ENCODE results near the gene TACC3.
"Not testable (repeated sequence)": the region's sequence is repeated elsewhere in the genome, so short reads cannot be mapped to it uniquely, and the experiment has no call there.

TACC3 gene

GRCh38 chr4:1701671-1702070 is 19.6 kb upstream of the TACC3 start:
- DNase-seq (ENCODE audit: low read depth in 2 of 2, low spot score in 1 of 2) = not testable (repeated sequence)

- DNase-seq (ENCODE audit: low read depth in 2 of 2, low spot score in 1 of 2) = no peak
These were observed 17.5 kb upstream of the TACC3 start for GRCh38 chr4:1703867-1704266.

GRCh38 chr4:1705732-1706131 is 15.6 kb upstream of the TACC3 start:
- no peak for DNase-seq (ENCODE audit: low read depth in 2 of 2, low spot score in 1 of 2)

GRCh38 chr4:1706358-1706757 is 15.0 kb upstream of the TACC3 start:
- DNase-seq (ENCODE audit: low read depth in 2 of 2, low spot score in 1 of 2) = no peak

- no peak for DNase-seq (ENCODE audit: low read depth in 2 of 2, low spot score in 1 of 2)
These were observed 12.7 kb upstream of the TACC3 start for GRCh38 chr4:1708581-1708980.

GRCh38 chr4:1711055-1711570 is 10.2 kb upstream of the TACC3 start:
- DNase-seq (ENCODE audit: low read depth in 2 of 2, low spot score in 1 of 2) = no peak

GRCh38 chr4:1711571-1712215 is 9.6 kb upstream of the TACC3 start:
- no peak for DNase-seq (ENCODE audit: low read depth in 2 of 2, low spot score in 1 of 2)

GRCh38 chr4:1712216-1713002 is 8.9 kb upstream of the TACC3 start, which contains the start of gene SLBP:
Gene SLBP (minus strand): TSS chr4:1712319. CDS start chr4:1712188, 131 bp downstream.
- peak; percentile 95 to 97 for DNase-seq (ENCODE audit: low read depth in 2 of 2, low spot score in 1 of 2)

GRCh38 chr4:1713003-1713851 is 8.1 kb upstream of the TACC3 start:
- no peak for DNase-seq (ENCODE audit: low read depth in 2 of 2, low spot score in 1 of 2)

GRCh38 chr4:1714303-1715001 is 6.9 kb upstream of the TACC3 start:
- DNase-seq (ENCODE audit: low read depth in 2 of 2, low spot score in 1 of 2) = no peak

GRCh38 chr4:1715002-1715758 is 6.1 kb upstream of the TACC3 start:
- no peak for DNase-seq (ENCODE audit: low read depth in 2 of 2, low spot score in 1 of 2)

GRCh38 chr4:1716065-1716945 is 5.0 kb upstream of the TACC3 start:
- no peak for DNase-seq (ENCODE audit: low read depth in 2 of 2, low spot score in 1 of 2)

- DNase-seq (ENCODE audit: low read depth in 2 of 2, low spot score in 1 of 2) = no peak
These were observed 3.9 kb upstream of the TACC3 start for GRCh38 chr4:1717129-1718094.

GRCh38 chr4:1718095-1718850 is 3.0 kb upstream of the TACC3 start:
- no peak for DNase-seq (ENCODE audit: low read depth in 2 of 2, low spot score in 1 of 2)

GRCh38 chr4:1720163-1720983 is 948 bp upstream of the TACC3 start:
- DNase-seq (ENCODE audit: low read depth in 2 of 2, low spot score in 1 of 2) = no peak
